COR-L47 (cell line): Measurements from ENCODE around the gene GRID1.

ENCODE experiments used
- DNase-seq: peaks from one replicate; lab custom pipeline; 2025; lab: John Stamatoyannopoulos, UW

The GRID1 gene

DNA sequence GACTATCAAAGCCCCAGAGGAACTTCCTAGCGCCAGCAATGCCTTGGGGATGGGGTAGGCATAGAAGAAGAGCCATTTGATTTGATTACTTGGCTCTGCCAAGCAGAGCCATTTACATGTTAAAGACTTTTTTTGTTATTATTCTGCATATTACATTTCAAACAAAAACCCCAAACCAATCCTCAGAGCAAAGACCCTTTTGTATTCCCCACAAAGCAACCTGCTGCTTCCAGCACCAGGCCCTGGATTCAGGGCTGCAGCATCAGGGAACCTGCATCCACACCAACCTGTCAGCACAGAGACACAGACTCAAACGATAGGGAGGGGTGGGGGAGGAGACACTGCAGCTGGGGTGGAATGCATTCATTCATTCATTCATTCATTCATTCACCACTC, 73.2 kb downstream of the GRID1 start:
- DNase-seq: no peak

DNA sequence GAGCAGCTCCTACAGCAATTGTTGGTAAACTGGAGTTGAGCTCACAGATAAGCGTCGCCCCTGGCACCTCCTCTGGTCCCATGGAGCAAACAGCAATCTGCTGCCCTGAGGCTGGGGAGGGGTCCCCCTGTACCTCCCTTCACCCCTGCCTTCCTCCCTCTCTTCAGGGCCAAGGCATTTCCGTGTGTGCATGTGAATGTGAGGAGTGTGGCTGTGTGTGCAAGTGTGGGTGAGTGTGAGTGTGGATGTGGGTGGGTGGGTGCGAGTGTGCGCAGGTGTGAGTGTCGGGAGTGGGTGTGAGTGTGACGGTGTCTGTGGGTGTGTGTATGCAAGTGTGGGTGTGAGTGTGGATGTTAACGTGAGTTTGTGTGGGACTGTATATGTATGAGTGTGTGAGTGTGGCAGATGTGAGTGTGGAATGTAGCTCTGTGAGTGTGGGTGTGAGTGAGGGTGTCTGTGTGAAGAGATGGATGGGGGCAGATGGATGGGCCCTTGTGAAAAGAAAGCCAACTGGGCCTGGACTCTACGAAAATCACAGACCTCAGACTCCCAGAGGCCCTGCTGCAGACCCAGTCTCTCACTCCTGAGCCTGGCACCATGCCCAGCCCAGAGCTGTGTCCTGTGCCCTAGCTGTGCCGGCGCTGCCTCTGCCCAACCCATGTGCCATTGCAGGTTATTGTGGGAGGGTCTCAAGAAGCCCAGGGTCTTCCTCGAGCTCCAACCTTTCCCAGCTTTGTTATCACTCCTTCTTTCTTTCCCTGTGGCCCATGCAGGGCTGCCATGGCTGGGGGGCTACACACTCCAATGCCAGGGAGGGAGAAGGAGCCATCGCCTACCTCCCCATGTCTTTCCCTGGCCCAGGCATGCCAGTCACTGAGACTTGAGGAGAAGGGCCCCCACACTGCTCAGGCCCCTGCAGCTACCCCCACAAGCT, 73.9 kb downstream of the GRID1 start:
- no peak for DNase-seq

DNA sequence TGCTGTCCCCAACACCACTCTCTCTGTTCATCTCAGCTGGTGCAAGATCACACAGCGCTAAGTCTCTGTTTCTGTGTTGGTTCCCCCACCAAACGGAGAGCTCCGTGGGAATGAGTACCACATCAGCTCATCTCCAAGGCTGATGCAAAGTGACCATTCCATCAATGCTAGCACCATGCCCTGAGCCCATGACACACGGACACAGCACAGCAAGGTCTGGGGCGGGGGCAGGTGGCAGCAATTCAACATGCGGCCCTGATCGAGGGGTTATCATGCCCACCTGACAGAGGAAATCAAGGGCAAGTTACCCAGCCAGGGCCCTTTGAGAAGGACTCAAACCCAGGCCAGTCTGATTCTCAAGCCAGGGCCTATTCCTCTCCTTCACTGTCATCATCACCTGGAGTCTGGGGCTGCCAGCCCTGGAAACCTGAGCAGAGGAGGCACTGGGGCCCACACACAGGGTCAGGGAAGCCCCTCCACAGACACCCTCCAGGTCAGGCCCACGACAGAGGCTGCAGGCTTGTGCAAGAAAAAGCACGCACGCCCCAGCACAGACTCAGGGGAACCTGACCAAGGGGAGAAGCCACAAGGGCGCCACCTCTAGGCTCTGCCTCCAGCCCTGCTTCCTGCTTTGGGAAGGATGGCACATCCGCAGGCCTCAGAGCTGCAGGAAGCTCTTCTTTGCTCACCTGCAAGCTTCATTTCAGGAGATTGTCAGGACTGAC, 74.8 kb downstream of the GRID1 start:
- no peak for DNase-seq

DNA sequence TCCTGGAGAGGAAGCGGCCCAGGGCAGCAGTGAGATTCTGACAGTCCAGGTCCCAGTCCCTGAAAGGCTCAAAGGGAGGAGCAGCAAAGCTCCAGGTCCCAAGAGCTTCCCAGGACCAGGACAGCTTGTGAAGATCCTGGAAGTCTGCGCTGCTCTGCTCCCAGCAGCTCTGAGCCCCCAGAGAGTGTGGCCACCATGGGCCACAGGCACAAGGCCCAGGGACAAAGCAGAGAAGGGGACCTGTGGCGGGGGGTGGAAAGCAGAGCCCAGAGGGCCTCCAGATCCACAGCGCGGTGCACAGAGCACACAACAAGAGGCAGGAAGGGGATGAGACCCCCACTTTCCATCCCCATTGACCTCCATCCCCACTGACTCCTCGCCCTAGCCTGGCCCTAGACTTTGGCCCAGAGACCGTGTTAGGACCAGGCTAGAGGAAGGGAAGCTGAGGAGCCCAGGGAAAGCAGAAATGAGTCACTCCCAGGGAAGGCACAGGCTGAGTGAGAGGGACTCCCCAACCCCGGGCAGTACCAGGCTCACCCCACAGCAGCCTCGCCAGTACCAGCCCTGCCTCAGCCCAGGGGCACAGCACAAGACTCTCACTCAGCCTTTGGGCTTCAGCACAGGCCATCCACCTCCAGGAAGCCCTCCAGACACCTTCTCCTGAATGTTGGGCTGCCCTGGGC, 75.5 kb downstream of the GRID1 start:
- DNase-seq: no peak

DNA sequence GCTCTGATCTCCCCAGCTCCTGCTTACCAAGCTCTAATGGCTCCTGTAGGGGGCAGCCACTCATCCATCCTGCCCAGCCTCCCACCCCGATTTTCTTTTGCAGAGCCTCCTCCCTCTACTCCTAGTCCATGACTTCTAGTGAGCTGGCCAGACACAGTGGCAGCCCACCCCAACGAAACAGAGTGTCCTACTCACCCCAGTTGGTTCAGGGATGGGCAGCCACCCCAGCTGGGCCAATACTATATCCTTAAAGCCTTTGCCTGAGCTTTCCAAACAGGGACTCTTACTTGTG, 77.1 kb downstream of the GRID1 start:
- DNase-seq: no peak

DNA sequence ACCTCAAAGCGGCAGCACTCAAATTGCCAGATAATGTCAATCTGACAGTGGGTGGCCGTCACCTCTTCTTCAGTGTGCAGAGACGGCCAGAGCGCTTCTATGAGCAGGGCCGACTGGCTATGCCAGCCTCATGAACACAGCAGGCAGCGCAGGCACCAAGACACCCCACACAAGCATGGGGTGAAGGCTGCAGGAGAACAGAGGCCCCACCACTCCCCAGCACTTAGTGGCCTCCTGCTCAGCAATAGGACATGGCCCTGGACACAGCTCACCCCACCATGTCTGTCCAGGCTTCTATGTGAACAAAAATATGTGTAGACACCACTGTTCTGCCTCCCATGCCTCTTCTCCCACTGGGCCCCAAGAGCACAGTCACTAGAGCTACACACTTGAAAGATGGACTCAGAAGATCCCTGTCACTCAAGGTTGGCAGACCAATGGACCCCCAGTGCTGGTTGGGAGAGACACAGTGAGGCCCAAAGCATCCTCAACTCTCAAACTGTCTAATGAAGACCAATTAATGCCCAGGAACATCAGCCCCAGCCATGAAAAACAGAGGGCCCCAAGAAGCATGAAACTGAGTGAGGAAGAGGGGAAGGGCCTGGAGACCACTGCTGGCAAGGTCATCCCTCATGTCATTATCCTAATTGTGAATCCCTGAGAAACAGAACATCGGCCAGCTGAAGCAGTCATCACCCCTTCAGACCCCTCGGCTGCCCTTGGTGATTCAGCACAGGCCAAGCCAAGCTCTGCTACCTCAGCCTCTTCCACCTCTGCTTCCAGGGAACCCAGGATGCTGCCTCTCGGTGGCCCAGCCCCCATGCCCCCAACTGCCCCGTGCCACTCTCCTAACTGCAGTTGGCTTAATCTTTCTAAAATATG, 77.7 kb downstream of the GRID1 start:
- DNase-seq: no peak

DNA sequence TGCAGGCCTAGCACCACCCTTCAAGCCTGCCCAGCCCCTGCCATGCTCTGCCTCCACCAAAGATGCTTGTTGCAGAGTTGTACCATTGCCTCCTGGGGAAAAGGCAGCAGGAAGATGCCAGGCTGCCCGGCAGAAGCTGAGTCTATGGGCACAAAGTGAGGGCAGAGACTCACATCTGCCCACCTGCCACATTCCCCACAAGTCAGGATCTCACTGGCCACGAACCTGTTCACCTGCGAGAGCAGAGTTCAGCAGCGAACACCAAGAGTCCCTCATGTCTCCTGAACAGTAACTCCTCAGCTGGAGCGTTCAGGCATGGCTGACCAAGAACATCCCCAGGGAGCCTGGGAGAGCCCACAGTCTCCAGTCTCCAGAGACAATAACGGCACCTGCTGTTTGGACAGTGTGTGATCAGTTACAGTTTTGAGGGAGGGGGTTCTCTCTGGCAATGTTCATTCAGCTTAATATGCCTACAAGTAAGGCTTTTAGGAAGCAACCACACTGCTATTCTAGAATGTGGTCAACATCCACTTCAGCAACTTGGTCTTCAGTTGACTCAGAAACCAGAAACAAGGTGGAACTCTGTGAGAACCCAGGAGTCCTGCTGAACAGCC, 78.5 kb downstream of the GRID1 start:
- DNase-seq: peak; percentile 40

DNA sequence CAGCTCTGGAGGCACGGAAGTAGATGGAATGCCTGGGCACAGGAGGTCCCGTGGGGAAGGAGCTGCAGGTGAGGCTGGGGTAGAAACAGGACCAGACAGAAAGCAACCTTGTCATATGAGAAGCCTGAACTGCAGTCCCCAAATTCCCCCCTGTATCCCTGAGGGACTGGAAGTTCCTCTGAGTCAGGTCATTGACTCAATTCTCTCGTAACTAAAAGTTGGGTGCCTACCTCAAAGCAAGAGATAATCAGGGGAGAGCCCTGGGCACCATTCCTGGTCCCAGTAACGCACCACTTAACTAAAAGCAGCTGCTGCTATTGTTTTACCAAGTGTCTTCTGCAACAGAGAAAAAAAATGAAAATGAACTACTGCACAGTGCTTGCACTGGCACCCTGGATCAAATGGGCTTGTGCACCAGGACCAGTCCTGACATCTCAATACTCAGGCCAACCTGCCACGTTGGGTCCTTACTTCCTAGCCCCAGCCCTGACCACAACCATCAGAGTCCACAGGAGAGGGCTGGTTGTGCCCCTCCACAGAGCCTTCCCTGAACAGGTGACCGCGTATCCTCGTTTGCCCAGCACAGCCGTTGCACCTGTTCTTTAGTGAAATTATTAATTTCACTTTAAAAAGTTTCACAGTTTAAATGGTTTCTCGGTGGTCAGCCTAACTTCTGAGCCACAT, 79.3 kb downstream of the GRID1 start:
- DNase-seq: no peak

DNA sequence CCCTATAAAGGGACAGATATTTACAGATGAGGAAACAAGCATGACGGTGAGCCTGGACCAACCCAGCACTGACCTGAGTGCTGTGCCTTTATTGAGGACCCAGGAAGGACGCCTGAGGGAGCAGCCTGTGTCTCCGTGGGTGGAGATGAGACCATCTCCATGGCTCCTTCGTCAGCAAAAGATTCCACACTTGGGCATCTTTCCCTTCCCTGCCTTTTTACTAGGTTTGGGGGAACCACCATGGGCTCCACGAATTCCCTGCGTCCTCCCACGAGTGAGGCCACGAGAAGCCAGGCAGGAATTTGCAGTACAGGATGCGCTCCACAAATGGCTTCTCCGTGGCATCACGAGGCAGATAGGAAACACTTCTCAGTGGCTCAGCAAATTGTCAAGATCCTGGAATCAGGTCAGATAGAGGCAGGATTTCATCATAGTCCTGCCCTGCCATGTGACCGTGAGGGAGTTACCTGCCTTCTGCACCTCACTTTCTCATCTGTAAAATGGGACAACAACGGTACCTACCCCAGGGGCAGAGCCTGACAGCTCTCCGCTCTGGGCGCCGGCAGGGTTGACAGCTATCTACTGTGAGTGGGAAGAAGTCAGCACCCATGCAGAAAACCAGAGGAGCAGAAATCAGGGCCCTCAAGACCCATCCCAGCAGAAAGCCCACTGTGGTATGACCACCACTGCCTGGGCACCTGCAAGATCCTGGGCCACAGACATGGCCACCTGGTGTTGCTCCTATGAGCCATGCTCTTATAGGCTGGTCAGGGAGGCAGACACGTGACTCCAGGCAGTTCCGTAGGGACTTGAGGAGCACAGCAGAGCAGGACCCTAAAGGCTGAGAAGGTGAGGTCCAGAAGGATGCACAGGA, 80.1 kb downstream of the GRID1 start:
- no peak for DNase-seq

DNA sequence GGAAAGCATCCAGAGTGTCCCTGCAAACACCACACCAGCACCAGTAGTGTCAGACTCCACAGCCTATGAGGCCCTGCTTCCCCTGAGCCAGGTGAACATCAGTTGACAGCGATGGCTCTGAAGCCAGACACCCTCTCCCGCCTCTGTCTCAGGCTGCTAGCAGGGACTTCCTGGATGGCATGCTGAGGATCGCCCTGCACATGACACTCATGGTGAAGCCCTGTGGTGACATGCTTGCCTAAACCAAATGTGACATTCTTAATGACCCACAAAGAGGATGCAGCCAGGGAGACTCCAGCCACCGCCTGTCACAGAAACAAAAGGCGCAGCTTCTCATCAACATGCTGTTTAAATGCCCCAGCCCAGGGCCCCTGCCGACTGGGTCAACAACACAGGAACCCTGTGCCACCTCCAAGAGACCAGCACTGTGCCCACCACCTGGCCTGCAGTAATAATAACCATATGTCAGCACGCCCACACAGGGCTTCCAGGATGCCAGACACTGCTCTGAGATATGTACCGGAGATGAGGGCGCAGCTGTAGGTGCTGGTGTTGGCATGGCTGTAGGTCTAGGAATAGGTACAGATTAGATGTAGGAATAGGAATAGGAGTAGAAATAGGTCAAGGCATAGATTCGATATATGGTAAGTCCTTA, 81.3 kb downstream of the GRID1 start:
- peak; percentile 83 for DNase-seq

DNA sequence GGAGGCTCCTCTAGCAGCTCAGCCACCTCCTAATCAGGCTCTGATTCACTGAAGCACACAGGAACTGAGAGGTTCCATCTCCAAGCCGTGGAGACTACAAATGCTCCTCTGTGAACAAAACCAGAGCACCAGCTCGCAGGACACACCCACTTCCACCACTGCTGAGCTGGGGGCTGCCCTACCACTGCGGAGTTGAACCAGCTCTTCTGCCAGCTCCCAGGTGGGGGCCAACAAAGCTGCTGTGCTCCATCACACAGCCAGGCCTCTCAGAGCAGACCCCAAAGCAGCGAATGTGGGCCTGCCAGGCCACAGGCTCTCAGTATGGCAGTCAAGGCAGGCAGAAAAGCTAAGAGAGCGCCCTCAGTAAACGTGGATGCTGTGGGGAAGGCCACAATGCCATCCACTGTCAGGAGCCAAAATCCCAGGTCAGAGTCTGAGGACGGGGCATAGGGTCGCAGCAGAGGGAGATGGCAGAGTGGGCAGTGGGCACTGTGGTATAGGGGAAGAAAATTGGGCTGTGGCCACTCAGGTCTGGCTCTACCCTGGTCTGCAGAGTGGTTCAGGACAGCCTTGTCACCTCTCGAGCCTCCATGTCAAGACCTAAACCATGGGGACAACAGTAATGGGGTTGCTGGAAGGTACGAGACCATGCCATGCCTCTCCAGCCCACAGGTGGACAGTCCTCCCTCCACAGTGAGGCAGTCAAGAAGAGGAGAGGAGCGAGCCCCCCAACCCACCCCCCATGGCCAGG, 82.1 kb downstream of the GRID1 start:
- no peak for DNase-seq

DNA sequence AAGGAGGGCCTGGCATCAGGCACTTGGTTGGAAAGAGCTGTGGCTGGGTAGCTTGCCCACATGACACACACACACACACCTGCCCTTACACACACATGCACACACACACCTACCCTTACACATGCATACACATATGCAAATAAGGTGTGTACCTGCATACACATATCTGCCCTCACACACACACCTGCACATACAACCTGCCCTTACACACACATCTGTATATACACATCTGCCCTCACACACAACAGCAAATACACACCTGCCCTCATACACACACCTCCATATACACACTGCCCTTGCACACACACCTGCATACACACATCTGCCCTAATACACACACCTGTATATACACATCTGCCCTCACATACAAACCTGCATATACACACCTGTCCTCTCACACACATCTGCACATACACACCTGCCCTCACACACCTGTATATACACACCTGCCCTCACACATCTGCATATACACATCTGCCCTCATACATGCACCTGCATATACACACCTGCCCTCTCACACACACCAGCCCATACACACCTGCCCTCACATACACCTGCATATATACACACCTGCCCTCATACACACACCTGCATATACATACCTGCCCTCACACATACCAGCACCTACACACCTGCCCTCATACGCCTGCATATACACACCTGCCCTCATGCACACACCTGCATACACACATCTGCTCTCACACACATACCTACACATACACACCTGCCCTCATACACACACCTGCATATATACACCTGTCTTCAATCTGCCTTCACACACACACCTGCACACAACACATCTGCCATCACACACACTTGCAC, 82.9 kb downstream of the GRID1 start:
- DNase-seq: no peak

DNA sequence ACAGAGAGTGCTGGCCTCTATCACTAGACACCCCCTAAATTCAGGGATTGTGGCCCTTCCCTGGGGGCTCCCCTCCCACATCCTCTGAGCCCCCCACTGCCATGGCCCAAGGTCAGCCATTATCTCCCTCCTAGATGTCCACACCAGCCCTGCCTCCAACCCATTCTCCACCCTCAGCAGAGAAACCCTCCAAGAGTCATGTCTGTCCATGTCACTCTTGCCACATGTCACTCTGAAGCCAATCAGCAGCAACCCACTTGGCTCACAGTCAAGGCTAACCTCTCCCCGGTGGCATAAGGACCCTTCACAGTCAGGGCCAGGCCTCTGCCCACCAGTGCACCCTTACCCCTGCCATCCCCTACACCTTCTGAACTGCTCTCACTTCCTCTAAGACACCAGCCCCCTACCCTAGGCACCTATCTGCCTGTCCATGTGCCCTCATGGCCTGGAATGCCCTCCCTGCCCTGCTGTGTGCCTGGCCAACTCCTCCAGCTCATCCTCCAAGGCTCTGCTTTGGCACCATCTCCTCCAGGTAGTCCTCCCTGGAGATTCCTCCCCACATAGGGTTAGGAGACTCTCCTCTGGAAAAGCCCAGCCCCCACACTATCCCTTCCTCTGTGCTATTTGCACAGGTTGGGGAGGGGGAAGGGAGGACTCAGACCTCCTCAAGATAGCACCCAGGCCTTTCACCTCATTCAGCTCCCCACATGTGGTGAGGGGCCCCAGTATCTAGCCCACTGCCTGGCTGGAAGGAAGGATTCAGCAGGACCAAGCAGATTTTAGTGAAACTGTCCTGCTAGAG, 83.7 kb downstream of the GRID1 start:
- DNase-seq: no peak

DNA sequence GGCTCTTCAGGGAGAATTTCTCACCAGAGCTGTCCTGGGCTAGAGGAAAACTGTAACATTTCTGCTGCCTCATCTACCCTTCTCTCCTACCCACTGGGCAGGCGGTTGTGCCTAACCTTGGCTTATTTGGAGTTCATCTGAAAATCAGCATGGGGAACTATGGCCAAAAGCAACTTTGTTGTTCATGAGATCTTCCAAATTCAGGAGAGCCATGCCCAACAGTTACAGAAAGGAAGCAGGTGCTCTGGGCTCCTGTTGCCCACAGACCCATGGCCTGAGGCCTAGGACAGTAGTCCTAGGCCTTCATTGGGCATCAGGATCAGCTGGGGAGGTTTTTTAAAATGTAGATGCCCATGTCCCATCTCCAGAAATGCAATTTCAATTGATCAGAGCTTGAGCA, 85.2 kb downstream of the GRID1 start:
- no peak for DNase-seq

DNA sequence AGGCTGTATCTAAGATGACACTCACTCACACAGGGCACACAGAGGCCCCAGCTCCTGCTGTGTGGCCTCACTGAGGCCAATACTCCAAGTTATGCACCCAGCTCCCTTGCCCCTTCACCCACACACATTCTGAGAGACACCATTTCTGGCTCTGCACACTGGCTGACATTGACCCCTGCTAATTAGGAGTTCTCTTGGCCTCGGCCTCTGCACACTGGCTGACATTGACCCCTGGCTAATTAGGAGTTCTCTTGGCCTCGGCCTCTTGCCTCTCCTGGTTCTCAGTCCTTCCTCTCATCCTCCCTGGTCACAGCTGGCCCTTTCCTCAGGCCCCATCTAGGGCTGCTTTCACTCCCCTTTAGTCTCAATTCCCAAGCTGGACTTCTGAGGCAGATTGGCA, 97.3 kb downstream of the GRID1 start:
- no peak for DNase-seq

DNA sequence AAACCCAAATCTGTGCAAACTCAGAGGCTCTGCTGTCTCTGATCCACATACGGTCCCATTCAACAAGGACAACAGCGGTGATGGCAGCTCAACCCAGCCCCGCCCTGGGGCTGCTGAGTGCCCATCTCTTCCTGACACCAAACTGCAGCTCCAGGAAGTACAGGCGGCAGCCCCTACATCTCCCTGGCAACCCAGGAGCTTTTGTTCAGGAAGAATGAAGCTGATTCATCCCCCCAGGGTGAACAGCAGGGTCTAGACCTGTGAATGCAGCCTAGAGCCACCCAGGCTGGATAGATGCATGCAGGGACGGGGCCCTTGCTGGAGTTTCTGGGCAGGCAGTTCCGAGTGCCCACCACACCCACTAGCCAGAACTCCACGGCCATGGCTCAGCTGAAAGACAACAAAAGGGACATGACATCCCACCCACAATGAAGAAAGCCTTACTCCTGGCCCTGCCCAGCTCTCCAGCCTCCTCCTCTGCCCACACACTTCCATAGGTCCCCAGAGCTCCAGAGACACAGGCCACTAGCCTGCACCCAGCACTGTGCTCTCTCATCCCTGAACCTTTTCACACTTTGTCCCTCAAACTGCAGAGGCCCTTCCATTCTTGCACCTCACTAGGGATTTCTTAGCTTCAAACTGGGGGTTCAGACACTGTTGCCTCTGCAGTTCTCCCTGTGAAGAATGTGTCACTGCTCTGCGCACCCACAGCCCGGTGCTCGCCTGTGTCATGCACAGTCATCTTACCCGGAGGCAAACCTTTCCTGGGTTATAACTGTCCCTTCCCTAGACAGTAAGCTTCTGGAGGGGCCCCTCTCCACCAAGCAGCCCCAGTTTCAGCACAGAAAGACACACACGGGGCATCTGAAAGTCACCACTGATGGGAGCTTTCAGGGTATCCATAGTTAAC, 99.1 kb downstream of the GRID1 start:
- DNase-seq: no peak
